Loucy (cell line): ENCODE results near the gene ERCC4.

Experiments
- EZH2phosphoT487 ChIP-seq: fragments of 200-600 bp; IDR thresholded peaks from 2 replicates; pipeline ENCODE4 v1.6.1; 2018; ENCODE audit warnings: antibody characterized with exemption, mild to moderate bottlenecking, moderate library complexity, borderline replicate concordance
- TF ChIP-seq, protein P1 (sequence below): fragments of 200-600 bp; sonication (generic); conservative IDR thresholded peaks from 2 replicates; pipeline ENCODE4 v1.5.1; 2014; ENCODE audit warnings: mild to moderate bottlenecking, antibody characterized with exemption, low read length

DNA sequence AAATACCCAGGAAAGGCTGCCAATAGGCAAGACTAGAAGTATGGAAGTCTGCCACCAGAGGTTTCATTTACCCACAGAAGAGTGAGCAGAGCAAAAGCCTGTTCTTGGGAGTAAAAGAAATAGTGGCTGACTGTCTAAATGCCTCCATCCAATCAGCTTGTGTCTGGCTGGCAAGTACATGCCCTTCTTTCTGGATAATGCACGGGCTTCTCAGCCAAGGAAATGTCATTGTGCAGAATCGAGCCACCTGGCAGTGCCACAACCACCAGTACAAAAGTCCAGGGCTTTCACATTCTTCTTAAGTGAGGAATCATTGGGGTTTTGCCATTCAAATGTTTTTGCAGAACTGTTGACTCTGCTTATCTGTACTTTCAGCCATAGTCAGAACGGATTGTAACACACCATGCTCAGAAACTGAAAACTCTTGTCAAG lies 10.1 kb upstream of the ERCC4 start:
- TF ChIP-seq, protein P1, sequence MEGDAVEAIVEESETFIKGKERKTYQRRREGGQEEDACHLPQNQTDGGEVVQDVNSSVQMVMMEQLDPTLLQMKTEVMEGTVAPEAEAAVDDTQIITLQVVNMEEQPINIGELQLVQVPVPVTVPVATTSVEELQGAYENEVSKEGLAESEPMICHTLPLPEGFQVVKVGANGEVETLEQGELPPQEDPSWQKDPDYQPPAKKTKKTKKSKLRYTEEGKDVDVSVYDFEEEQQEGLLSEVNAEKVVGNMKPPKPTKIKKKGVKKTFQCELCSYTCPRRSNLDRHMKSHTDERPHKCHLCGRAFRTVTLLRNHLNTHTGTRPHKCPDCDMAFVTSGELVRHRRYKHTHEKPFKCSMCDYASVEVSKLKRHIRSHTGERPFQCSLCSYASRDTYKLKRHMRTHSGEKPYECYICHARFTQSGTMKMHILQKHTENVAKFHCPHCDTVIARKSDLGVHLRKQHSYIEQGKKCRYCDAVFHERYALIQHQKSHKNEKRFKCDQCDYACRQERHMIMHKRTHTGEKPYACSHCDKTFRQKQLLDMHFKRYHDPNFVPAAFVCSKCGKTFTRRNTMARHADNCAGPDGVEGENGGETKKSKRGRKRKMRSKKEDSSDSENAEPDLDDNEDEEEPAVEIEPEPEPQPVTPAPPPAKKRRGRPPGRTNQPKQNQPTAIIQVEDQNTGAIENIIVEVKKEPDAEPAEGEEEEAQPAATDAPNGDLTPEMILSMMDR, result no peak
- no peak for TF ChIP-seq EZH2phosphoT487
